HG03280 (cell line): ENCODE measurements around the gene VRK3.
A peak's percentile ranks its signal among the peaks of the same experiment; 100 is the strongest.

ENCODE experiments used
- ATAC-seq: cut with Tn5 transposase; IDR thresholded peaks from one replicate; pipeline ENCODE4 v1.9.1; 2021; ENCODE audit warnings: mild to moderate bottlenecking, moderate library complexity; ENCODE audit not compliant: unreplicated experiment

The VRK3 gene

GRCh38 chr19:49932731-49933131 lies 92.4 kb downstream of the VRK3 start:
- no peak for ATAC-seq

DNA sequence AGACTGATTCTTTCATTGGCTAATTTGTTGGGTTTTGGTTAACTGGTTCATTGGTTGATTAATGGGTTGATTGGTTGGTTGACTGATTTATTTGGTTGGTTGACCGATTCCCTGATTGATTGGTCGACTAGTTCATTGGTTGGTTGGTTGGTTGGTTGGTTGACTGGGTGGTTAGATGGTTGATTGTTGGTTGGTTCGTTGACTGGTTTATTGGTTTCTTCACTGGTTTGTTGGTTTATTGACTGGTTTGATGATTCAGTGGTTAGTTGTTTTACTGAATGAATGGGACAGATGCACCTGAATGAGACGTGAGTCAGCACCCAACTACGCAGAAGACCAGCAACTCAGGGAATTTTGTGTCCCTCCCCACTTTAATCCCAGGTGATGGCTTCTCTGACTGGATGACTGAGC lies 93.1 kb downstream of the VRK3 start:
- no peak for ATAC-seq

- no peak for ATAC-seq
These were observed 93.7 kb downstream of the VRK3 start for GRCh38 chr19:49931293-49932040.

DNA sequence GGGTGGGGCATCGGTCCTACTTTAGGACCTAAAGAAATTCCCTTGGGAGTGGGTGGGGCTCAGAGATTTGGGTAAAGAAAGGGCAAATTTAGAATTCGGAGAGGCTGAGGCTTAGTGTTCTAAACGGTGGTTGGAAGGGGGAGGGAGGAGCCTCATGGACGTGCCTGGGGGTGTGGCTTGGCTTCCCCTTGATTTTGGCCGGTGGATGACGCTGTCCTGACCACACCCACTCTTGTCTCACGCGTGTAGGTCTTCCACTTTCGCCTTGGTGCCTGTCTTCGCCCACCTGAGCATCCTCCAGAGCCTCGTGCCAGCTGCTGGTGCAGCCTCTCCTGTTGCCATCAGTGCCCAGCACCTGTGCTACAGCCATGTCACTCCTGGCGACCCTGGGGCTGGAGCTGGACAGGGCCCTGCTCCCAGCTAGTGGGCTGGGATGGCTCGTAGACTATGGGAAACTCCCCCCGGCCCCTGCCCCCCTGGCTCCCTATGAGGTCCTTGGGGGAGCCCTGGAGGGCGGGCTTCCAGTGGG lies 94.6 kb downstream of the VRK3 start:
- ATAC-seq = no peak

- peak; percentile 74 for ATAC-seq
These were observed 95.3 kb downstream of the VRK3 start for GRCh38 chr19:49929611-49930482.

DNA sequence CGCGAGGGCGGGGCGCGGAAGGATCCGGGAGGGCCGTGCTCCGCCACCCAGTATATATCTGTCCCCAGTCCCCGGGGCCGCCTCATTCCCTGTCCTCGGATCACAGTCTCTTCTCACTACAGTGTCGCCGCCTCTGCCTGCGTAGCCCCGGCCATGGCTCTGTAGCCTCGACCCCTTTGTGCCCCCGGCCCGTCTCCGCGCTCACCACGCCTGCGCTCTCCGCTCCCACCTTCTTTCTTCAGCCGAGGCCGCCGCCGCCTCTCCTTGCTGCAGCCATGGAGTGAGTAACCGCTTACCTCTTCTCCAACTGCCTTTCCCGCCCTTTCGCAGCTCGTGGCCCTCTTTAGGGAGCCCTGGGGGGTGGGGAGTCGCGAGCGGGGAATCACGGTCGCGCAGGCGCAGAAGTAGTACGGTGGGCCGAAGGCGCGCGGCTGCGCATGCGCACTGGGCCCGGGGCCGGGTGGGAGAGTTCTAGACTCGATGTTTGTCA lies 96.0 kb downstream of the VRK3 start, which contains the start of the genes ATF5 and NUP62:
Gene ATF5, plus strand, starts transcription at position 85 of the 490 bp plus-strand sequence. CDS start 1,646 bp downstream, outside the sequence.
Gene NUP62, minus strand, starts transcription at position 384 of the 490 bp plus-strand sequence. CDS start 19,697 bp downstream, outside the sequence.
- peak; percentile 47 for ATAC-seq

GRCh38 chr19:49927526-49928264 lies 97.5 kb downstream of the VRK3 start:
- no peak for ATAC-seq

DNA sequence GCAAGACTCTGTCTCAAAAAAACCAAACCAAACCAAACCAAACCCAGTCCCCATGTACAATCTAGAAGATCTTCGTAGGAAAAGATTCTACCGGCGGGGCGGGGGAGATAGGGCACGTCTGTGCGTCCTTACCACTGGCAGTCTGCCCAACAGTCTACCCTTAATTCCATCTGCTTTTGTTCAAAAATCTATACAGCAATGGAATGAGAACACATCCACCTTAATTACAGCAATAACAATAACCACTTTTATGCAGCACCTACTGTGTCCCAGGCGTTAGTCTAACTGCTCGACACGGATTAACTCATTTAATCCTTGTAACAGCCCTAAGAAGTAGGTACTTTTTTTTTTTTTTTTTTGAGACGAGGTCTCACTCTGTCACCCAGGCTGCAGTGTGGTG lies 98.7 kb downstream of the VRK3 start:
- no peak for ATAC-seq
